Measurements from ENCODE around the gene CACNA1F.

- TF ChIP-seq CTCF (IDR thresholded peaks at IDR 0.05) (no peak), POLR2A (IDR thresholded peaks at IDR 0.05; ENCODE audit: low read depth) (no peak)
Measured at GRCh38 chrX:49278081-49278480, 44.9 kb upstream of the CACNA1F start.
